GM23338 (cell line): ENCODE results near the gene SUPT3H.

Experiments used
- CTCF ChIP-seq, 2 experiments: fragments of 200-600 bp in 1 of 2; sonication (generic) in 1 of 2; conservative IDR thresholded peaks; 2 replicates each; pipeline versions ENCODE4 v1.5.1 to v1.6.1; 2016 to 2017; ENCODE audit warnings: antibody characterized with exemption in 2 of 2, low read depth in 2 of 2, mild to moderate bottlenecking in 2 of 2, moderate library complexity in 1 of 2
- EZH2 ChIP-seq: fragments of 200-600 bp; sonication (generic); IDR thresholded peaks from one replicate; pipeline ENCODE4 v1.8.0; 2017; ENCODE audit warnings: antibody characterized with exemption, mild to moderate bottlenecking, low read depth; ENCODE audit not compliant: unreplicated experiment
- POLR2AphosphoS5 ChIP-seq: IDR thresholded peaks from 2 replicates; pipeline ENCODE4 v1.6.1; 2016; ENCODE audit warnings: antibody characterized with exemption, low read depth
- STAT1 ChIP-seq: IDR thresholded peaks from one replicate; pipeline ENCODE4 v1.6.1; 2016; ENCODE audit warnings: antibody characterized with exemption; ENCODE audit not compliant: unreplicated experiment

- TF ChIP-seq CTCF (conservative IDR thresholded peaks at IDR 0.05; ENCODE audit: low read depth in 2 of 2) (no peak), EZH2 (no peak), POLR2AphosphoS5 (no peak), STAT1 (no peak)
Observed at GRCh38 chr6:44808148-44808547, 569.6 kb downstream of the SUPT3H start.
